Stimulated activated CD8-positive, alpha-beta memory T cell treated with anti-CD3 and anti-CD28 coated beads, Interleukin-12 subunit alpha, Interleukin-12 subunit beta, amount 100 ng/mL, for 24 hours (primary cell): ENCODE results near the gene SPATA31C2.
"Not testable (repeated sequence)": the region's sequence is repeated elsewhere in the genome, so short reads cannot be mapped to it uniquely, and the experiment has no call there.

Experiments used
- DNase-seq: peaks from one replicate; pipeline ENCODE4 v3.0.0-alpha.2; 2020; ENCODE audit errors: extremely low read depth

SPATA31C2 gene

DNA sequence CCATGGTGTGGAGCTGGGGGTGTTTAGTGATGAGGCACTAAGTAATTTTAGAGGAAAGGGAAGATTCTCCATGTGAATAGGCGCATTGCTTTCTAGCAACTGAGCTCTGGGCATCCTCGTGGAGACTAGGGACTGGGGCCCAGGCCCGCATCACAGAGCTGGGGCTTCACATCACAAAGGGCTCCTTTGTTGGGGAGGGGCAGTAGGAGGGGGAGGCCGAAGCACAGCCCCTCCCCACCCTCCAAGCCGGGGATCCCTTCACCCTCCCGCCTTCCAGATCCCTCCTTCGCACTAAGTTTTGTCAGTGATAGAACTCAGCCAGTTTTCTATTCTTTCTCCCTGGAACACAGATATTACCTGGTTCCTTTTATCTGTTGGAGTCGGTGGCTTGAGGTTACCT, at the start of gene SPATA31C2:
Gene SPATA31C2 (minus strand): TSS at position 101 of the 400 bp plus-strand sequence. CDS start 29 bp downstream, at position 72.
- not testable (repeated sequence) for DNase-seq

GRCh38 chr9:88187631-88188030, 49.4 kb upstream of the SPATA31C2 start:
- DNase-seq, result no peak

DNA sequence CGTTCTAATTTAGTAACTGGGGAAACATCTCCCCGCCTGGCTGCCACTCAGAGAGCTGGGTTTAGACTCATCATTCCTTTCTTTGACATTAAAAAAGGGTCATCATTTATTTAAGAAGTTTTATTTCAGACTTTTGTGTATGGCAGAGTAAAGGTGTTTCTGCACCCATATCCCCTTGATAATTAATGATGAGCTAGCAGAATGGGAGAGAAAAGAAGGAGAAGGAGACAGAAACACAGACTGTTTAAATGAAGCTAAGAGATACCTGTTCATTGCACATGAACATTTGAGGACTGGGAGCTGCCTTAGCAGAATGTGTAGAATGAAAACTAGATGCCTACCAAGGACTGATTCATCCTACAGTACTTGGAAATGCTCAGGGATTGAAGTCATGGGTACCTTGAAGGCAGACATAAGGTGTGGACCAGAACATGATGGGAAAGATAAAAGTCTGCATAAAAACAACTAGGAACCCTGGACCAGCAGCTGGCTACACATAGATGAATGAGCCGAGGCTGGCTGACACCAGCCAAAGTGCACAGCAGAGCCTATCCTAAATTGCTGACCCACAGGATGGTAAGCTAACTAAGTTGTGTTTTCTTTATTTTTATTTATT, 48.3 kb upstream of the SPATA31C2 start:
- DNase-seq, result no peak

- no peak for DNase-seq
These were observed 46.7 kb upstream of the SPATA31C2 start for GRCh38 chr9:88184976-88185375.

GRCh38 chr9:88183798-88184495, 45.7 kb upstream of the SPATA31C2 start:
- no peak for DNase-seq

GRCh38 chr9:88182501-88182900, 44.2 kb upstream of the SPATA31C2 start:
- no peak for DNase-seq

GRCh38 chr9:88180081-88180765, 41.9 kb upstream of the SPATA31C2 start:
- DNase-seq, result no peak

DNA sequence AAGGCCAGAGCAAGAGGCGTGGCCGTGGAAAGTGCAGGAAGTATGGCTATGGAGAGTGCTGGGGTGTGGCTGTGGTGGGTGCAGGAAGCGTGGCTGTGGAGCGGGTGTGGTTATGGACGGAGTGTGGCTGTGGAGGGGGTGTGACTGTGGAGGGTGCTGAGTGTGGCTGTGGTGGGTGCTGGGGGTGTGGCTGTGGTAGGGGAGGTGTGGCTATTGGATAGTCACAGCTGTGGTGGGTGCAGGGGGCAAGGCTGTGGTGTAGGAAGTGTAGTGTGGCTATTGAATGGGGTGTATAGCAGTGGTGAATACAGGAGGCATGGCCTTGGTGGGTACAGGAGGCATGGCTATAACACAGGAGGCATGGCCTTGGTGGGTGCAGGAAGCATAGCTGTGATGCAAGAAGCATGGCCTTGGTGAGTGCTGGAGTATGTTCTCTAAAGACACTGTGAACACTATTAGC, 40.8 kb upstream of the SPATA31C2 start:
- DNase-seq, result no peak

DNA sequence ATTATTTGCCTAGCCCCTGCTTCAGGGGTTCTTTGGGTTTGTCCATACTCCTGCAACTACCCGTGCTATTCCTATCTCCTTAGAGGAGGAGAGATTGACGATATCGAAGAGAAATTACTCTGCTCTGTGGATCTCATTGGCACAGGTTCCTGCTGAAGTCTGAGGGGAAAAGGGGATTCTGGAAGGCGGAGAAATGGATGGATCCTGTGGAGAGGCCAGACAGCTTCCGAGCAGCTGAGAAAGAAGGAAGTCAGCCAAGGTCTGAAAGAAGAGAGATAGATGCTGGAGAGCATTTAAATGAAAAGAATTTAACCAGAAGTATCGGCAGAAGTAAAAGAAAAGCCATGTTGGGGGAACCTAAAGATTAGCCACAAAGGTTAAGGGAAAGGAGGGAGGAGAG, 40.4 kb upstream of the SPATA31C2 start:
- DNase-seq, result no peak

- DNase-seq, result no peak
These were observed 39.1 kb upstream of the SPATA31C2 start for GRCh38 chr9:88177371-88177770.

DNA sequence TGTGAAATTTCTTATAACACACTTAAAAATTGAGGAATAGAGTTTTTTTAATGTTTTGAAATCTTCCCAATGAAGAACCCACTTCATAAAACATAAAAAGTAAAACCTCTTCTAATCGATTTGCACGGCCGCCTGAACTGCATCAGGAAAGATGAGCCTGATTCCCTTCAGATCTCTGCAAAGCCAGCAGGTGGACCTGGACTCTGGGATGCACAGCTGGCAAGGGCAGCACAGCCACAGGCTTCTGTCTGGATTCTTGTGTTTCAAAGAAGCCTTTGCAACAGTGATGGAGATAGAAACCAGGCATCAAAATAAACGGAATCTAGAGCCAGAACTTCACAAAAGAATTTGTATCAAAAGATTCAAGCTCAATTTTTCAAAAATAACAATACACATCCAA, 36.0 kb upstream of the SPATA31C2 start:
- DNase-seq, result no peak

- peak; percentile 20 for DNase-seq
These were observed 35.2 kb upstream of the SPATA31C2 start for GRCh38 chr9:88173378-88173999.

- no peak for DNase-seq
These were observed 31.4 kb upstream of the SPATA31C2 start for GRCh38 chr9:88169700-88170099.

- no peak for DNase-seq
These were observed 30.3 kb upstream of the SPATA31C2 start for GRCh38 chr9:88168564-88168963.

- DNase-seq, result no peak
These were observed 28.4 kb upstream of the SPATA31C2 start for GRCh38 chr9:88166660-88167059.

GRCh38 chr9:88164850-88165249, 26.6 kb upstream of the SPATA31C2 start:
- no peak for DNase-seq

DNA sequence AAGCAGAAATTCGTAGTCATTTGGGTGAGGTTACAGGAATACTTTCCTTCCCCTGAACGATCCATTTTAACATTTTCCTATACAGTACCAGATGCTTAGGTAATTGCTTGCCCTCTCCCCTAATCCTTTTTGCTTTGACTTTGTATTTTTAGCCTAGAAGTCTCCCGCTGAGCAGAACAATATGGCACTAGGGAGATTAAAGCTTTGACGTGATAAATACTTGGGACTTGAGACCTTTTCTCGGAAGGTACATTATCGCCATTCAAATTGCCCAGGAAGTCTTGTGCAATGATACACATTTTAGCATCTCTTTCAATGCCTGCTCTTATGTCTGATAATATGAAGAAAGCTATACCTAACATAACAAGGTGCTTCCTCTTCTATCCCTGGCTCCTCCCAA, 22.9 kb upstream of the SPATA31C2 start:
- no peak for DNase-seq

GRCh38 chr9:88143957-88144625, 5.8 kb upstream of the SPATA31C2 start:
- DNase-seq, result no peak

- no peak for DNase-seq
These were observed 4.9 kb upstream of the SPATA31C2 start for GRCh38 chr9:88143179-88143578.

GRCh38 chr9:88133552-88133951, 4.7 kb downstream of the SPATA31C2 start:
- DNase-seq, result not testable (repeated sequence)

GRCh38 chr9:88129556-88129955, 8.7 kb downstream of the SPATA31C2 start:
- not testable (repeated sequence) for DNase-seq
